HS-27A (cell line): Measurements from ENCODE around the gene SPRN.
"Not testable (repeated sequence)": the region's sequence is repeated elsewhere in the genome, so short reads cannot be mapped to it uniquely, and the experiment has no call there.

Source experiments
- DNase-seq: peaks from one replicate; pipeline ENCODE4 v3.0.0-alpha.2; 2012; ENCODE audit warnings: low read depth, missing footprints

Gene SPRN

DNA sequence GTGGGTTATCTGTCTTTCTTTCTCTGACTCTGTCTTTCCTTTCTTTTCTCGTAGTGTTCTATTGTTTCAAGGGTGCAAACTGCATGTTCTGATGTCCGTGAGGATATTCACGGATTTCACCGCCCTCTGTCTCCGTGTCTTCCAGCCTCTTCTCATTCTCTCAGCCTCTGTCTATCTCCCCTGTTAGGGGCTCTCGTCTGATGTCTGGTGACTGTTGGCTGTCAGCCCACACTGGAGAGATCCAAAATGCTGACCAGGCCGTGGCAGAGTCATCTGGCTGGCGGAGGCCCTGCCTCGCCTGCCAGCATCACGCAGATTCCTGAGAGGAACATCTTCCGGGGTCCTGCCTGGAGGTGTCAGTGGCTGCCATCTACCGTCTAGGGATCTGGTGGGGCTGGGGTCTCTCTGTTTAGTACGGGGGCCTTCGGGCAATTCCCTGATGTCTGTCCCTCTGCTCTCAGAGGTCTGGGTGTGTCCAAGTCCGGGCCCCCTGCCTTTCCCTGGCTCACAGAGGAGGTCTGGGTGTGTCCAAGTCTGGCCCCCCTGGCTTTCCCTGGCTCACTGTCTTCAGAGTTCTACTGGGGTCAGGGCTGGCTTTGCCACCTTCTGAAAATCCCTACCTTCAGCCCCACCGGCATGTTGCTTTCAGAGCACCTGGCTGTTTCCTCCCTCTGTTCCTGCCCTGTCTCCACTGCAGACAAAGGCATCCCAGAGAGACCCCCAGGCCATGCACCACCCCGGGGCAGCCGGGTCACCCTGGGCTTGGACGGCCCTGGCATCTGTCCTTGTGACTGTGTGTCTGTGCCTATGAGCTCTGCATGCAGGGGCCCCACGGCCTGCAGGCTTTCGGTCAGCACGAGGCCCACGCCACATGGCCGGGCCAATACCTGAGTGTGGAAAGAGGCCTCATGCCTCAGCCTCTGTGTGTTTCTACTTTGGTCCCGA, 15.4 kb upstream of the SPRN start:
- no peak for DNase-seq

DNA sequence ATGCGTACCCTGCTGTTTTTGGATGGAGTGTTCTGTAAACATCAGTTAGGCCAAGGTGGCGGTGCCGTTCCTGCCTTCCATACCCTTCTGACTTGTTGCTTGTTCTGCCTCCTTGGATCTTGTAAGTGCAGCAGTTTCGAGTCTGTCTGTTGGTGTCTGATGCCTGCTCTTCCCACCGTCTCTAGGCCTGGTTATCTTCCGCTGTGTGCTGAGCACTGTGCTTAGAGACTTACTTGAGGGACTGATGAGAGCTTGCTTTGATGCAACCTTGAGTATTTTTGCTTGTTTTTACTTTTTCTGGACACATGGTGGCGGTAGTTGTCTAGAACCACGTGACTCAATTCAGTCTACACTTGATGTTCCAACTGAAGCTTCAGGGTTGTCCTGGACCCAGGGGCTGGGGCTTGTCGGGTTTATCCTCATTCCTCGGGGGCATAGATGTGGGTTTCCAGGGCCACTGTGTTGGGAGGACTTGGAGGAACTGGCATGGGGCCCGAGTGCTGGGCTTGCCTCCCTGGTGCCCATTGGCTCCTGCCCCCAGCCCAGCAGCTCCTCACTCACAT, 14.4 kb upstream of the SPRN start:
- DNase-seq = no peak

DNA sequence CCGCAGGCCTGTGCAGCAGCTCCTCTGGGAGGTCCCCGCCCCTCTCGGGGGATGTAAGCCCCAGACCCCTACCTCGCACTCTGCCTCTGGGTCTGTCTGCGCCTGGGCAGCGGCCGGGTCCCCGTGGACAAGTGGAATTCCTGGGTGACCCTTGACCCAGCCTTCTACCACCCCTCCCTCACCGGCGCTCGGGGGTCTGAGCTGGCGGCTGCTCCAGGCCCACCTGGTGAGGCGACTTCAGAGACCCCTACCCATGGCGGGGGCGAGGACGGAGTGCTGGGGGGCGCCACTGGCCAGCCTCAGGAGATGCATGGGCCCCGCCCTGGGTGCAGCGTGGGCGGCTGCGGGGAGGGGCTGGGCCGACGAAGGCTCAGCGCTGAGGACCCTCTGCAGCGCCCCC, 8.4 kb upstream of the SPRN start:
- not testable (repeated sequence) for DNase-seq

DNA sequence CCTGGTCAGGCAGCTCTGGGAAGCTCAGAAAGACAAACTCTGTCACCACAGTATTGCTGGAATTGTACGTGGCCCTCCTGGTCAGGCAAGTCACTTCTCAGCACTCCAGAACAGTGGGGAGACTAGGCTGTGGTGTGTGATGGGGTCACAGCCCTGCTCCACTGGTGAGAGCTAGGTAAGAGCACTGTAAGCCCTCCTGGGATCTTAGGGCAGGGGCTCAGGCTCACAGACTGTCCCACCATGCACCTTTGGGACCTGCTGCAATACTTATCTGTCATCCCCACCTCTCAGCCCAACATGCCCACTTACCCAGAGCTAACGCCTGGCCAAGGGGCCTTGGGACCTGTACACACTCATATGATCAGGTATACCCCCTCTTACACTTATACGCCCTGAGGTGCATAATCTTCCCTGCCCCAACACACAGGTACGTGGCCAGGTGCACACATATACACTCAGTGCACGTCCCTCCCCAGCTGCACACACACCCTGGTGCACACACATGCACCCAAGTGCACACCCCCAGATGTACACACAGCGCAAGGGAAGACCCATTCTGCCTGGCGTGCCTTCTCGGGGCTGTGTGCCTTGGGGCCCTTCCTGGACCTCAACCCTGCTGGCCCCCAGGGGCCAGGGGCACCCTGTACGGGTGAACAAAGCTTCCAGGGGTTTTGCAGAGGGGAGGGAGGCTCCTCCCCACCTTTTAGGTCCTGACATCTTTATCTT, 7.6 kb upstream of the SPRN start:
- not testable (repeated sequence) for DNase-seq

DNA sequence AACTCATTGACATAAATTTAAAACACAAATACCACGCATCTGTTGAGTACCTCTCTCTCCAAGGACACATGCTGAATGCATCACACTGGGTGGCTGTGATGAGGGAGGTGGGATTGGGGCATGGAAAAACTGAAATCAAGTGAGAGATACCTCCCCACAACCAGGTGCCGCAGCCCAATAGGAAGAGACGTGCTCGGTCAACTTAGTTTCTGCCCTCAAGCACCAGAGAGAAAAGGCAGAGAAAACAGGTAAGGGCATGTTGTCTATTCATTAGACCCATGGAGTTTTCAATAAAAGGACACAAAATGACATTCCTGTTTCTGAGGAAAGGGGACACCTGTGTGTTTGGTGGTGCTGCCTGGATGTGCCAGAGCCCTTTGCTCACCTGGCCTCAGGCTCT, 5.1 kb upstream of the SPRN start:
- not testable (repeated sequence) for DNase-seq

DNA sequence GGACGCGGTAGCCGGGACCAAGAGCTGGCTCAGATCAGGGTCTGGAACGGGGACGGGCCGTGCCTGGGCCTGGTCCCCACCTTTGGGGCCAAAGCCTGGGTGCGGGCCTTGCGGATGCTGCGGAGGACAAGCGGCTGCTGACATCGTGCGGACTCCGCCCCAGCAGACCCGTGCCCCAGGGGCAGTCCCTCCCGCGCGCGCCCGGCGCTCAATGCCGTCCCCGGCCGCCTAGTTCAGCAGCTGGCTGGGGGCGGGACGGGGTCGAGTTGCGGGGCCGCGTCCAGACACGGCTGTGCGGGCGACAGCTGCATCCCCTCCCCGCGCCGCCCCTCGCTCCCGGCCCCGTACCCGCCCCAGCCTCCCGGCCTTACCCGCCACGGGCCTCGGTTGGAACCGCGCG, 323 bp downstream of the SPRN start:
- DNase-seq = not testable (repeated sequence)

DNA sequence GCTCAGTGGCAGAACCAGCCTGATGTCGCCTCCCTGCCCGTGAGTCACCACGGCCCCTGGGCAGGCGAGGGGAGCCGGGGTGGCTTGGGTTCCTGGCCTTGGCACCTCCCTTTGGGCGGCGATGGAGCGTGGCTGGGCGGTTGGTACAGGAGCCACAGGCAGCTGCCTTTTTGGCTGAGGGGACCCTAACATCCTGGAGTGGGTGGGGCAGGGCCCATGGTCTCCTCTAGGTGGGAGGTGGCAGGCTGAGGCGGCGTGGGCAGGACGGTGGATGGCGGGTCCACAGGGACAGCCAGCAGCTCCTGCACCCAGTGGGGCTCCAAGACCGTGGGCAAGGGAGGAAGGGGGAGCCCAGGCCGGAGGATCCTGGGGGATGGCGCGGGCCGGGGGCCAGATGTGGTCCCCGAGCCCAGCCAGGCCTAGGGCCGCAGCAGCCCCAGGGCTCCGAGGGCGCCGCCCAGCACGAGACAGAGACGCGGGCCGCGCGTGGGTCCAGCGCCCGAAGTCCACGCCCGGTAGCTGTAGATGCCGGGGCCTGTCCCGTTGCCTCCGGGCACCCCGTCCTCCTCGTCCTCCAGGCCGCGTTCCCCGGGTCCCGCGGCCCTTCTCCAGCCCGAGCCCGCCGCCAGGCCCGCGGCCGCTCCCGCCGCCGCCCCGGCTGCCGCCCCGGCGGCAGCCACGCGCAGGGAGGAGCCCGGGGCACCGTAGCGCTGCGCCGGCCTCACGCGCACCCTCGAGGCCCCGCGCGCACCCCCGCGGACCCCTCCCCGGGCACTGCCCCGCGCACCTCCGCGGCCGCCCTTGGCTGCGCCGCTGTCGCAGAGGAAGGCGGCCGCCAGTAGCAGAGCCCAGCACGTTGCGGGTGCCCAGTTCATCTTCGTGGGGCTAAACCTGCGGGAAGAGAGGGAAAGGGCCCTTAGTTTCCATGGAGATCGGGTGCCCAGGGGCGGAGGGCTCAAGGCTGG, 1.3 kb downstream of the SPRN start:
- no peak for DNase-seq

DNA sequence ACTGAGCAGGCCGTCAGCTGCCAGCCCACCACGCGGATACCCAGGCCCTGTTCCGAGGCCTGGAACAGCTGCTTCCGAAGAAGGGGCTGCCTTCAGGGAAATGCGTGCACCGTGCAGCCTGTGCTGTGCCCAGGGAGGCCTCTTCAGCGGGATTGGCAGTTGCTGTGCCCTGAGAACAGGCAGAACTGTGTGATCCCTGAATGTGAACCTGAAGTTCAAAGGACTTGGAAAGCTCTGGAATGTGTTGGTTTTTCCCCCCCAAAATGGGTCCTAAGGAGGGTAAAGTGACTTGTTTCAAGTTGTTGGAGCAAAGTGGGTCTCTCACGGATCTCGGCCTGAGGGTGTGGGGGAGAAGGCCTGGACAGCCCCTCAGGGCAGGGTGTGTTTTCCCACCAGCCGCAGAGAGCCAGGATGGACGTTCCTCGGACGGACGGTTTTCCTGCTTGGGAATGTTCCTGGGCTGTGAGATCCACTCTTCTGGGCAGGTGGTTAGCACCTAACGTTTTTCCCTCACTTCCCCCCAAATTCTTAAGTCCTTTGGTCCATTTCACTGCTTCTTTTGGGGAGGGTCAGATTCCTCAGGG, 2.1 kb downstream of the SPRN start:
- no peak for DNase-seq

DNA sequence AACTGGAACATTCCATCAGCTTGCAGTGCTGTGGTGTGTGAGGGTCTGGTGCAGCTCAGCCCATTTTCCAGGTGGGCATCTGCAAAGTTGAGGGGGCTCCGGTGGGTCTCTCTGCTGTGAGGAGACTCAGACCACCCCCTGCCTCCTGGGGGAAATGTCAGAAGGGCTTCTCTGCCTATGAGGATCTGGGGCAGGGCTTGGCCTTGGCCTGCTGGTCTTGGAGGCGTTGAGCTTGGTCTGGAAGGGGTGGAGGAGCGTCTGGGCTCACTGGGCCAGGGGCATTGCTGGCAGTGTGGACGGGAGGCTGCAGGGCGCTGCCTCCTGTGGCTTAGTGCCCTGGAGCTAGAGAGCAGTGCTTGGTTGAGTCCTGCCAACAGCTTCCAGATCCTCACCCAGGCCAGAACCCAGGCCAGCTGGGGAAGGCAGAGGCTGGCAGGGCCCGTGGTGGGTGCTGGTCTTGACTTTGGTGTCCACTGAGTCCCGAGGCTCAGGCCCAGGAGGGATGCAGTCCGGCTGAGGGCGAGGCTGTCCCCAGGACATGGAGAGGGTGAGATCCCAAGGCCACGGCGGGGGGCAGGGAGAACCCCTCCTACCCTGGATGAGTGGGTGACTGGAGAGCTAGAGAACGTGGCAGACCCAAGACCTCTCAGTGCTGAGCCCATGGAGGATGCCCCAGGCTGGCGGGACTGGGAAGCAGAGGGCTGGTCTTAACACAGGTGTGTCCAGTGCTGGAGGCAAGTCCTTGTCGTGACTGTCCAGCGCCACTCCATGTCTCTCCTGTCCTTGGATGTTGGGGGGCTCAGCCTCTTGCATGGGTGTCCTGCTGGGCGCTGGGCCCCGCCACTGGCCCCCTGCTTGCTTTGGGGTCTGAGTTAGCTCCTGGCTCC, 2.8 kb downstream of the SPRN start:
- no peak for DNase-seq

DNA sequence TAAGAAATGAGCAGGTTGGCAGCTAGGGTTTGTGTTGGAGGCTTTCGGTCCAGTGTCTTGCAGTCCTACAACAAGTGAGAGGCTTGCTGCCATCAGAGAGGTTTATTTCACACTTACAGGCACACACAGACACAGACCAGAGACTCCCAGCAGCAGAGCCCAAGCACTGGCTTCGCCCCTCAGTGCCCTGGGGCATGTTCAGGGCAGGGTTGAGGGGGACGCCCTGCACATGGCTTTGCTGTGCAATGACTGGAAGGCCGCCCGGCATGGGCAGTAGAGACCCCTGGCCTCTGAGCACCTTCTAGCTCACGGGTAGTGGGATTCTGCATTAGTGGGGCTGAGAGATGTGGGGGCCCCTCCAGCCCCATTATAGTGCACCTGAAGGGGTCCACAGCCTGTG, 3.8 kb downstream of the SPRN start:
- no peak for DNase-seq

DNA sequence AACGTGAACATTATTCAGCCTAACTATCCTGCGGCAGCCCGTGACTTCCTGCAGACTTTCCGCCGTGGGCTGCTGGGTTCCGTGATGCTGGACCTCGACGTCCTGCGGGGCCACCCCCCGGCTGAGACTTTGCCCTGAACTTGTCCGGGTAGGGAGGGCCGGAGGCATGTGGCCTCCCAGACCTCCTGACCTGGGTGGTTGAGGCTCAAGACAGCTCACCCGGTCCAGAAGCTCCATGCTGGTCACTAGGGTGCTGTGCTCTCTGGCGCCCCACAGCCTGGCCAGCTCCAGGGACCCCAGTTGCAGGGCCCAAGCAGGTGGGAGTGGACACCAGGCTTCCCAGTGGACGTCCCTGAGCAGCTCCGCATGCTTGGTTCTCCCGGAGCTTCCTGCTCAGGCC, 4.4 kb downstream of the SPRN start:
- no peak for DNase-seq

DNA sequence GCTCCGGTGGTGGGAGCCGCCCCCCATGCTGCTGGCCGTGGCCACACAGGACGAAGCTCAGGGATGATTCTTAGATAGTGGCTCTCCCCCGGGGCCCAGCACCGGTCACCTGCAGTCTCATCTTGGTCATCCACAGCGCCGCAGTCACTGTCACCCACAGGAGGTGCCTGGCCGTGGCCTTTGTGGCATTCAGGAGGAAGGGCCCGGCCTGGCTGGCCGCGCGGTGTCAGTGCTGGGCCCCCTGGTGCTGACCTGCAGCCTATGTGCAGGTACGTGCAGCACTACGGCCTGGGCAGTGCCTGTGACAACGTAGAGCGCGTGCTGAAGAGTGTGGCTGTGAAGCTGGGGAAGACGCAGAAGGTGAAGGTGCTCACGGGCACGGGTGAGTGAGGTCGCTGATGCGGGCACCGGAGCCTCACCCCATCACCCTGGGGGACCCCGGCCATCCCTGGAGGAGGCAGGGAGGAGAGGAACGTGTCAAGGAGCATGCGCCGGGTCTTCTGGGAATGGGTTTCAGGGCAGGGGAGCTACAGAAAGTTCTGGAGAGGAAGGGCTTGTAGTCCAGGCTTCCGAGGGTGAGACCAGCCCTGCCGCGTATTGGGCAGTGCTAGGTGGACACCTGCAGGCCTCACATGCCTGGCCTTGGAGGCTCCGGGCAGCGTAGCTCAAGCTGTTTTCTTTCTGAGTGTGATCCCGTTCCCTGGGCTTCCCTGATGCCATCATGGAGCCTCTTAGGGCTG, 5.0 kb downstream of the SPRN start:
- DNase-seq = no peak

DNA sequence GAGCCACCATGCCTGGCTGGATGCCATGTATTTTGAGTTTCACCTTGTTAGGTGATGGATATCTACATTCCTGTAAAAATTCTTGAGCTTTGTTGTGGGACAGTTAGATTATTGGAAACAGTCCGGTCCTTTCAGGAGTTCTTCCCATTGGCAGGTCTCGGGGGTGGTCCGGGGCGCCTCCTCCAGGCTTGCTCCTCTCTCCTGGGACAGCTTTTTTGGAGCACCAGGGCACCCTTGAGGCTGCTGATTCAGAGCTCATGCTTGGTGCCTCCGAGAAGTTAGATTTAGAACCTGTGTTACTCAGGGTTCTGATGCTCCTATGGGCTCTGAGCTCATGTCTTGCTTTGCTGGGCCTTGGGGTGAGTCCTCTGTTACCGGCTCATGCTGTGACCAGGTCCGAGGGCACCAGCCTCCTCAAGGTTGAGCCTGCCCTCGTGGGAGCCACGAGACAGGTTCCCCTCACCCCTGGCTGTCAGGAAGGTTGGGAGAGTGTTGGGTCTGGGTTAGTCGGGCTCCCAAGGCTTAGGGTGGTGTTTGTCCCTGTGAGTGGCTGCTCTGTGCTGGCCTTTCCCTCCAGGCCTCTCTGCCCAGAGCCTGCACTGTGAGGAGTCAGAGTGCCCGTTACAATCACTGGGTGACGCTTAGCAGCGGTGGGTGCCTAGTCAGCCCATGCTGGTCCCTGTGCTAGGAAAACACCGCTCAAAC, 6.0 kb downstream of the SPRN start:
- DNase-seq = no peak

DNA sequence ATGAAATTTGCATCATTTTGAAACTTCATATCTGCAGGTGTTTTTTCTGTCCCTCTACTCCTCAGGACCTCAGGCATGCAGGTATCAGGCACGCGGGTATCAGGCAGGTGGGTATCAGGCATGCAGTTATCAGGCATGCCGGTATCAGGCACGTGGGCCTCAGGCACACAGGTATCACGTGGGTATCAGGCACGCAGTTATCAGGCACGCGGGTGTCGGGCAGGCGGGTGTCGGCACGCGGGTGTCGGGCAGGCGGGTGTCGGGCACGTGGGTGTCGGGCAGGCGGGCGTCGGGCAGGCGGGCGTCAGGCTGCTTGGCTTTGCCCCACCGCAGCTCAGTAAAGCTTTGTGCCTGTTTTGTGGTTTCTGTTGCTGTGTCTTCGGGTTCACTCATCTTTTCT, 8.7 kb downstream of the SPRN start:
- DNase-seq = no peak

DNA sequence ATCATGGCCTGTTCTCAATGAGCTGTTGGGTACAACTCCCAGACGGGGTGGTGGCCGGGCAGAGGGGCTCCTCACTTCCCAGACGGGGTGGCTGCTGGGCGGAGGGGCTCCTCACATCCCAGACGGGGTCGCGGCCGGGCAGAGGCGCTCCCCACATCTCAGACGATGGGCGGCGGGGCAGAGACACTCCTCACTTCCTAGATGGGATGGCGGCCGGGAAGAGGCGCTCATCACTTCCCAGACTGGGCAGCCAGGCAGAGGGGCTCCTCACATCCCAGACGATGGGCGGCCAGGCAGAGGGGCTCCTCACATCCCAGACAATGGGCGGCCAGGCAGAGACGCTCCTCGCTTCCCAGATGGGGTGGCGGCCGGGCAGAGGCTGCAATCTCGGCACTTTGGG, 10.0 kb downstream of the SPRN start:
- DNase-seq = not testable (repeated sequence)

DNA sequence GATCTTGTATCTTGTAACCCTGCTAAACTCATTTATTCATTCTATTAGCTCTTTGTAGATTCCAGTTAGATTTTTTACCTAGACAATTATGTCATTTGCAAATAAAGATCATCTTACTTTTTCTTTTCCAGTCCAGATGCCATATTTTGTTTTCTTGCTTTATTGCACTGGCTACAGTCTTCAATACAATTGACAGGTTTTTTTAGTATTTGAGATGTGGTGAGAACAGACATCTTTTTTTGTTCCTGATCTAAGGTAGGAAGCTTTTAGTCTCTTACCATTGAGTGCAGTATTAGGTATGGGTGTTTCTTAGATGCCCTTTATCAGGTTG, 12.1 kb downstream of the SPRN start:
- DNase-seq = no peak

DNA sequence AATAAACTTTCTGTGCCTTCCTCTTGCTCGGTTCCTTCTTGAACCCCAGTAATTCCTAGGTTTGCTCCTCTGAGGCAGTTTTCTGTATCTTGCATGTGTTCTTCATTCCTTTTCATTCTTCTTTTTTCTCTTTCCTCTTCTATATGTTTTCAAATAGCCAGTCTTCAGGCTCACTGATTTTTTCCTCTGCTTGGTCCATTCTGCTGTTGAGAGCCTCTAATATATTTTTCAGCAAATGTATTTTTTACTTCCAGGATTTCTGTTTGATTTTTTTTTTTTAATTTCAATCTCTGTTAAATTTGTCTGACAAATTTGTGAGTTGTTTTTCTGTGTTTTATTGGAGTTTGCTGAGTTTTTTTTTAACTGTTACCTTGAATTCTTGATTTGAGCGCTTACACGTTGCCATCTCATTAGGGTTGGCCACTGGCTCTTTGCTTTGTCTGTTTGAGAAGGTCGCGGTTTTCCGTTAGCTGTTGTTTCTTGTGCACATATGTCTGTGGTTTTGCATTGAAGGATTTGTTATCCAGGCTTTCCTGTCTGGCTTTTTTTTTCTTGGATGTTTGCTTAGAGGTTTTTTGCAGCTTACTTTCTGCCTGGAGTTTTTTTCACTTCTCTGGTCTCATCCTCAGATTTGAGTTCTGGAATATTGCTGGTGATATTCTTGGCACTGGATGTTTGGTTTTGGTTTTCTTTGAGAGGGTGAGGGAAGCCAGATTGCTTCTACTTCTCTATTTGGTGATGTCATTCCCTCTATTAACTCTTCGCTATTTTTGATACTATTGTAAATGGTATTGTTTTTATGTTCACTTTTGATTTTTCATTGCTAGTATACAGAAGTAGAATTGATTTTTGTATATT, 12.7 kb downstream of the SPRN start:
- DNase-seq = no peak

DNA sequence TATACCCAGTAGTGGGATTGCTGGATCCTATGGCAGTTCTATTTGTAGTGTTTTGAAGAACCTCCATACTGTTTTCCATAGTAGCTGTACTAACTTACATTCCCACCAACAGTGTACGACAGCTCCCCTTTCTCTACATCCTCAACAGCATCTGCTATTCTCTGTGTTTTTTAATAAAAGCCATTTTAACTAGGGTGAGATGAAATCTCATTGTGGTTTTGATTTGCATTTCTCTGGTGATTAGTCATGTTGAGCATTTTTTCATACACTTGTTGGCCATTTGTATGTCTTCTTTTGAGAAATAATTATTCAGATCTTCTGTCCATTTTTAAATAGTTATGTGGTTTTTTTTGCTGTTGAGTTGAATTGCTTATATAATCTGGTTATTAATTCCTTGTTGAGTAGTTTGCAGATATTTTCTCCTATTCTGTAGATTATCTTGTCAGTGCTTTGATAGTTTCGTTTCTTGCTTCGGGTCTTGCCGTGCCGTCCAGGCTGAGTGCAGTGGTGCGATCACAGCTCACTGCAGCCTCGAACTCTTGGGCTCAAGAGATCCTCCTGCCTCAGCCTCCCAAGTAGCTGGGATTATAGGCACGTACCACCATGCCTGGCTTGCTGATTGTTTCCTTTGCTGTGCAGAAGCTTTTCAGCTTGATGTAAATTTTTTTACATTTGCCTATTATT, 18.4 kb downstream of the SPRN start:
- DNase-seq = no peak
